ENCODE data around the gene LRRC23.
A peak's percentile ranks its signal among the peaks of the same experiment; 100 is the strongest.

The LRRC23 gene

GRCh38 chr12:6912164-6912935 lies 7.7 kb downstream of the LRRC23 start:
- Histone ChIP-seq H3K27ac (no peak overlapping the region), H3K4me3 (no peak overlapping the region)
- TF ChIP-seq CTCF (IDR thresholded peaks at IDR 0.05) = no peak
- no peak for DNase-seq (ENCODE audit: low spot score)

GRCh38 chr12:6914246-6914946 lies 9.8 kb downstream of the LRRC23 start, which contains the start of gene ENO2:
TSS of gene ENO2 (plus strand) at chr12:6914580. CDS start at chr12:6915833, 1,253 bp downstream.
- TF ChIP-seq CTCF (IDR thresholded peaks at IDR 0.05) = no peak
- peak; percentile 87 for DNase-seq (ENCODE audit: low spot score)
- Histone ChIP-seq H3K27ac (peak within 1 kb of the TSS; percentile 90 to 96), H3K4me3 (peak within 1 kb of the TSS; percentile 79)

- H3K4me3 ChIP-seq = peak overlapping the region; percentile 79
- H3K27ac ChIP-seq = peak overlapping the region; percentile 90 to 96
- TF ChIP-seq CTCF (IDR thresholded peaks at IDR 0.05) = no peak
- DNase-seq (ENCODE audit: low spot score) = no peak
Measured at GRCh38 chr12:6914947-6915788, 10.5 kb downstream of the LRRC23 start.

GRCh38 chr12:6915789-6916285 lies 11.2 kb downstream of the LRRC23 start:
- no peak for TF ChIP-seq CTCF (IDR thresholded peaks at IDR 0.05)
- DNase-seq (ENCODE audit: low spot score) = no peak
- Histone ChIP-seq H3K27ac (peak overlapping the region in 1 of 2 donors; percentile 96), H3K4me3 (peak overlapping the region; percentile 79)

GRCh38 chr12:6916426-6917200 lies 12.0 kb downstream of the LRRC23 start:
- H3K4me3 ChIP-seq = no peak overlapping the region
- no peak for DNase-seq (ENCODE audit: low spot score)
- no peak overlapping the region for H3K27ac ChIP-seq
- no peak for TF ChIP-seq CTCF (IDR thresholded peaks at IDR 0.05)
